CD4-positive, alpha-beta T cell treated with Interleukin-10 for 1 hour (primary cell): ENCODE data around the gene PRKCG.

Source experiments
- DNase-seq: peaks from one replicate; pipeline ENCODE4 v3.0.0-alpha.2; 2020

PRKCG gene

GRCh38 chr19:53900191-53900860, 18.3 kb downstream of the PRKCG start:
- DNase-seq = no peak

- peak; percentile 52 for DNase-seq
These were observed 21.2 kb downstream of the PRKCG start for GRCh38 chr19:53903055-53903680.

GRCh38 chr19:53904909-53905308, 22.9 kb downstream of the PRKCG start:
- no peak for DNase-seq

DNA sequence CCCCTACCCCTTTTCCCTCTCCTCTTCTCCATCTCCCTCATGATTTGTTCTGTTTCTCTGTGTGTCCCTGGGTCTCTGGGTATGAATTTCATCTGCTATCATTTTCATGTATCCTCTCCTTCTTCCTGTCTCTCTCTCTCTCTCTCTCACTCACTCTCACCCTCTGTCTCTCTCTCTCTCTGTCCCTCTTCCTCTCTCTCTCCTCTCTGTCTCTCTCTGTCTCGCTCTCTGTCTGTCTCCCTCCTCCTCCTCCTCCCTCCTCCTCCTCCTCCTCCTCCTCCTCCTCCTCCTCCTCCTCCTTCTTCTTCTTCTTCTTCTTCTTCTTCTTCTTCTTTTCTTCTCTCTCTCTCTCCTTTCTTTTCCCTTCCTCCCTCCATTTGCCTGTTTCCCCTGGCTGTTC, 23.8 kb downstream of the PRKCG start:
- no peak for DNase-seq

- DNase-seq = peak; percentile 73
These were observed 24.5 kb downstream of the PRKCG start for GRCh38 chr19:53906211-53907192.

- DNase-seq = no peak
These were observed 25.2 kb downstream of the PRKCG start for GRCh38 chr19:53907193-53907581.

- DNase-seq = no peak
These were observed 25.7 kb downstream of the PRKCG start for GRCh38 chr19:53907690-53908089.

GRCh38 chr19:53908106-53908934, 26.3 kb downstream of the PRKCG start:
- DNase-seq = peak; percentile 49

DNA sequence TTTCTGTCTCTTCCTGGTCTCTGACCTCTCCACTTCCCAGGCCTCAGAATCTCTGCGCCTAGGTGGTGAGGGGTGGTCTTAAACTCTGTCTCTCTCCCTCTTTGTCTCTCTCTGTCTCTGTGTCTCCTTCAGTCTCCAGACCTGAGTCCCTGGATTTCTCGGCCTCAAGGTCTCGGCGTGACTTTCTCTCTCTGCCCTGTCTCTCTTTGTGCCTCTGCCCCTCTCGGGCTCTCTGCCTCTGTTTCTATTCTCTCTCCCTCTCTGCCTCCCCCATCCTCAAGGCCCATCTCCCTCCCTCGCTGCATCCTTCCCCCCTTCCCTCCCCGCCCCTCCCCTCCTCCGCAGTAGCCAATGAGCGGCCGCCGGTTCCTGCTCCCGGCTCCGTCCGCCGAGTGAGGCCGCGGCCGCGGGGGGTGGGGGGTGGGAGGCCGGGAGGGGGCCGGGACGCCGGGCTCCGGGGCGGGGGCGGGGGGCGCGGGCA, 27.0 kb downstream of the PRKCG start, which contains the start of gene CACNG7:
TSS of gene CACNG7 (plus strand) at position 344 of the 481 bp plus-strand sequence. CDS start 3,554 bp downstream, outside the sequence.
- DNase-seq = no peak

GRCh38 chr19:53909471-53910169, 27.6 kb downstream of the PRKCG start:
- no peak for DNase-seq

- DNase-seq = no peak
These were observed 28.1 kb downstream of the PRKCG start for GRCh38 chr19:53910170-53910518.

DNA sequence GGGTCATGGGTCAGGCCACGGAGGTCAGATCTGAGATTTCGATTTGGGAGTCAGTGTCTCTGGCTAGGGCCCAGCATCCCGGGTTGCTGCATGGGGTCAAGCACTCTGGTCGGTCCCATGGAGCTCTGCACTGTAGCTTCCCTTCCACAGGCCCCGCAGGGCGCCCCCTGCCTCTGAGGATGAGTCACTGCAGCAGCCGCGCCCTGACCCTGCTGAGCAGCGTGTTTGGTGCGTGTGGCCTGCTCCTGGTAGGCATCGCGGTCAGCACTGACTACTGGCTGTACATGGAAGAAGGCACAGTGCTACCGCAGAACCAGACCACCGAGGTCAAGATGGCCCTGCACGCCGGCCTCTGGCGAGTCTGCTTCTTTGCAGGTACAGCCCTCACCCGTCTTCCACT, 30.7 kb downstream of the PRKCG start:
- DNase-seq = no peak

- DNase-seq = no peak
These were observed 33.0 kb downstream of the PRKCG start for GRCh38 chr19:53915000-53915399.

GRCh38 chr19:53916004-53916403, 34.0 kb downstream of the PRKCG start:
- no peak for DNase-seq

GRCh38 chr19:53917356-53917755, 35.4 kb downstream of the PRKCG start:
- DNase-seq = no peak

DNA sequence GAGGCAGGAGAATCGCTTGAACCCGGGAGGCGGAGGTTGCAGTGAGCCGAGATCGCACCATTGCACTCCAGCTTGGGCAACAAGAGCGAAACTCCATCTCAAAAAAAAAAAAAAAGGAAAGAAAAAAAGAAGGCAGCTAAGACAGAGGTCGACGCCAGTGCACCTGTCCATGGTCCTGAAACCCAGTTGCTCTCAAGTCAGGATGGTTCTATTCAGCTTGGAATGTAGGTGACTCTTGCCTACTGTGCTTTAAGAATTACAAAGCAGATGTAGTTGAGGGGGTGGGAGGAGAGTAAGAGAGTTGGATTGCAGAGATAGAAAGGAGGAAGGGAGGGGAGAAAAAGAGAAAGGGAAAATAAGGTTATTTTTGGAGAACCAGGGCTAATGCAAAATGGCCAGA, 45.7 kb downstream of the PRKCG start:
- peak; percentile 18 for DNase-seq

GRCh38 chr19:53936029-53936428, 54.0 kb downstream of the PRKCG start:
- no peak for DNase-seq

- no peak for DNase-seq
These were observed 60.2 kb downstream of the PRKCG start for GRCh38 chr19:53942001-53942786.

DNA sequence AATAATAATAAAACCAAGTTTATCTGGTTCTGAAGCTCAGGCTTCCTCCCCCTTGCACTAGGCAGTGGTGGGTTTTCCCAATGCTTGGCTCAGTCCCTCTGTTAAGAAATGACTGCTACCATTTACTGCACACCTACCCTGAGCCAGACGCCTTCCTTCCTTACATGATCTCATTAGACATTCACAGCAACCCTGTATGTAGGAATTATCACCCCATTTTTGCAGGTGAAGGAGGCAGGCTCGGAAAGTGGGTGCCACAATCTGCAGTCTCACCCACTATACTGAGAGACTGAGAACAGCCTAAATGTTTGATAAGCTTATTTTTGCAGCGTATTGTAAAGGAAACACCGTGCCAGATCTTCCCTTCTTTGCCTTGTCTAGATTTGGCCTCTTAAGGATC, 62.4 kb downstream of the PRKCG start:
- DNase-seq = no peak

GRCh38 chr19:53944933-53945332, 62.9 kb downstream of the PRKCG start:
- DNase-seq = no peak

DNA sequence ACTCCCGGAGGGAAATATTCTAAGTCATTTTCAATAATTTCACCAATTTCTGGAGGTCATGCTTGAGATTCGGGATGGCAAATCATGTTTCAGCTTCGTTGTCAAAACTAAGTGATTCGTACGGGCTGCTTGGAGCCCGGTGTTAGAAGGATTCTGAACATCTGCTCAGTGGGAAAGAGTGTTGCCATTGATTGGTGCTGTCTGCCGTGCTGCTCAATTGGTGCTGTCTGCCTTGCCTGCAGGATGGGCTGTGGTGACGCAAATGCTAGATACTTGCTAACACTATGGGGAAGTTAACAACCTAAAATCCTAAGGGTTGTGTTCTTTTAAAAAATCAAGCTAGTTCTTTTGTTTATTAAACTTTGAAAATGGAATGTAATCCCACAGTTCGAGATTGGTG, 63.4 kb downstream of the PRKCG start:
- DNase-seq = no peak
